Measurements from ENCODE around the gene SMU1.

GRCh38 chr9:33017283-33018041, 59.0 kb downstream of the SMU1 start:
- TF ChIP-seq GATA2 (IDR thresholded peaks at IDR 0.05; ENCODE audit: low read depth, low read length) (no peak), GATA3 (IDR thresholded peaks at IDR 0.05; ENCODE audit: low read depth, low read length) (no peak)

Data from SH-SY5Y (cell line).